ENCODE data around the gene KNDC1. TPM values are rescaled to one million over a fixed set of nuclear protein-coding genes. Genes with fewer than 3 reads are reported as not detected.

Gene KNDC1
- total and polyA plus RNA-seq, 12 donors: 1.0 to 93.4 (median 39.0) TPM

- Histone ChIP-seq H3K27ac (no peak within 1 kb of the TSS), H3K4me3 (peak within 1 kb of the TSS in 1 of 4 donors; percentile 38), H3K36me3 (replicated peaks in 1 of 2) (no peaks in the 10 kb centered on the region), H3K9me3 (replicated peaks in 1 of 3) (no peaks in the 10 kb centered on the region), H3K4me1 (replicated peaks in 1 of 2) (peaks cover 0 to 8% of the 10 kb centered on the region in 2 donors), H3K27me3 (peaks cover 48% of the 10 kb centered on the region)
- WGBS, 4 donors: 21 to 50% (median 32%) methylated on average over 11 to 60 of the region's 60 CpGs
- no peak for DNase-seq
- TF ChIP-seq CTCF (IDR thresholded peaks at IDR 0.05): no peak
- intact Hi-C loops (cut with DNase I): loop anchor here in 1 of 2 donors (10.0 kb wide), 1 partner anchor 83 kb away; no protein-coding TSS in a partner anchor
Measured at GRCh38 chr10:133237588-133238465, 77.8 kb downstream of the KNDC1 start, which contains the start of gene VENTX. Gene VENTX, plus strand, starts transcription at chr10:133237855. Its CDS starts 60 bp downstream, at chr10:133237915.

- intact Hi-C loops (cut with DNase I): loop anchor here in 1 of 2 donors (10.0 kb wide), 1 partner anchor 84 kb away; no protein-coding TSS in a partner anchor
- WGBS, 4 donors: 39 to 67% (median 53%) methylated on average over 15 of the region's 15 CpGs
- peaks cover 45% of the 10 kb centered on the region for H3K27me3 ChIP-seq
Measured at GRCh38 chr10:133238466-133238804, 78.4 kb downstream of the KNDC1 start.

GRCh38 chr10:133239990-133240389 is 80.0 kb downstream of the KNDC1 start:
- TF ChIP-seq CTCF (IDR thresholded peaks at IDR 0.05) (no peak), POLR2A (IDR thresholded peaks at IDR 0.05) (no peak)
- H3K4me3 ChIP-seq: no peak overlapping the region
- 58 to 74% (median 71%) methylated on average over 9 to 15 of the region's 15 CpGs for WGBS, 4 donors
- H3K36me3 ChIP-seq (replicated peaks in 1 of 2): no peaks in the 10 kb centered on the region
- intact Hi-C loops (cut with DNase I): loop anchor here in 1 of 2 donors (10.0 kb wide), 1 partner anchor 85 kb away; no protein-coding TSS in a partner anchor
- H3K9me3 ChIP-seq (replicated peaks in 1 of 3): no peaks in the 10 kb centered on the region
- peaks cover 39% of the 10 kb centered on the region for H3K27me3 ChIP-seq
- no peak for DNase-seq
- H3K4me1 ChIP-seq (replicated peaks in 1 of 2): peaks cover 0 to 8% of the 10 kb centered on the region in 2 donors
- H3K27ac ChIP-seq: no peak overlapping the region

More at GRCh38 chr10:133238466-133238804, 78.4 kb downstream of the KNDC1 start:
- Histone ChIP-seq H3K4me1 (replicated peaks in 1 of 2) (peaks cover 0 to 8% of the 10 kb centered on the region in 2 donors), H3K36me3 (replicated peaks in 1 of 2) (no peaks in the 10 kb centered on the region), H3K9me3 (replicated peaks in 1 of 3) (no peaks in the 10 kb centered on the region), H3K4me3 (no peak overlapping the region), H3K27ac (no peak overlapping the region)
- TF ChIP-seq CTCF (IDR thresholded peaks at IDR 0.05): no peak
- no peak for TF ChIP-seq POLR2A (IDR thresholded peaks at IDR 0.05)
- no peak for DNase-seq

DNA sequence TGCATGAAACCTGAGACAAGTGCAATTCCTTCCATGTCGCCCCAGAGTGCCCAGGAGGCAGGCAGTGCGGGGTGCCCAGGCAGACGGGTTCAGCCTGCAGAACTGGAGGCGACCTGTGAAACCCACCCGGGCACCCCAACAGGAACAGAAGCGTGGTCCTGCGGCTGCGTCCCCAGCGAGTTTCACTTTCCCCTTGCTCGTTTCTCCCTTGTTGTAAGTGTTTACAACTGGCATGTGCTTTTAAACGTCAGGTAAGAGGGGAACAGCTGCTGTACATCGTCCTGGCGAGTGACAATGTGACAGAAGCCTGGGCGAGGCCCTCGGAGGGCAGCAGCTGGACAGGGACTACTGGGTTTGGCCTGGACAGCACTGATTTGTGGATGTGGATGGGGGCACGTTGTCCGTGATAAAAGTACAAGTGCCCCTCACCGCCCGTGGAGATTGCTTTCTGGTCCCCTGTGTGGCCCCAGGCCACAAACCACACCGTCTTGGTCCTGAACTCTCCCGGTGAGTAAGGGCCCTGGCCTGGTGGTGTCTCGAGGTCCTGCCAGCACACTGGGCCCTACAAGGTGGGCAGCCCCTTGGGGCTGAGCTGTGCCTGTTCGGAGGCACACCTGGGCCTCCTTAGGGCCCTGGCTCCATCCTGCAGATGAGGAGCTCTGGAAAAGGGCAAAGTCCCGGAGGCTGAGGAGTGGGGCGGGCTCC is 81.6 kb downstream of the KNDC1 start:
- DNase-seq: no peak
- Histone ChIP-seq H3K27me3 (peaks cover 23% of the 10 kb centered on the region), H3K4me3 (no peak overlapping the region), H3K36me3 (replicated peaks in 1 of 2) (no peaks in the 10 kb centered on the region), H3K9me3 (replicated peaks in 1 of 3) (no peaks in the 10 kb centered on the region), H3K4me1 (replicated peaks in 1 of 2) (peaks cover 0 to 4% of the 10 kb centered on the region in 2 donors), H3K27ac (no peak overlapping the region)
- intact Hi-C loops (cut with DNase I): no loop called here
- no peak for TF ChIP-seq CTCF (IDR thresholded peaks at IDR 0.05)
- TF ChIP-seq POLR2A (IDR thresholded peaks at IDR 0.05): no peak
- 76 to 85% (median 77%) methylated on average over 15 to 25 of the region's 25 CpGs for WGBS, 4 donors

All from adrenal gland (tissue), 12 donors.